ENCODE measurements around the gene EEF1E1.

DNA sequence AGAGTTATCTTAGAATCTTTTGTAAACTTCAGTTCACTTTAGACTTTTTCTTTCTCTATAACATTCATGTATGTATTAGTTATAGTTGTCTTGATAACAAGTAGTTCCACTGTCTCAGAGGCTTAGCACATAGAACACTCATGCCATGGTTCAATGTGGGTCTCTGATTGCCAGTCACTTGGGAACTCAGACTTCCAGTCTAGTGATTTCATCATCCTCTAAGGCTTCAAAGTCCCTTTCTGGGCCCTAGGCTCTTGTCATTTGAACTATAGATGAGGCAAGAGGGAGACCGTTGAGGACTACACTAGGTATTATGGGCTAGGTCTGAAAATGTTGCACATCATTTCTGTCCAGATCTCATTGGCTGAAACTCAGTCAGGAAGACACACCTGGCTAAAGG lies 8.4 kb upstream of the EEF1E1 start:
- no peak for TF ChIP-seq EZH2 (IDR thresholded peaks at IDR 0.05; ENCODE audit: borderline replicate concordance, low read depth, low read length, poor library complexity, severe bottlenecking)
- TF ChIP-seq, protein P1, sequence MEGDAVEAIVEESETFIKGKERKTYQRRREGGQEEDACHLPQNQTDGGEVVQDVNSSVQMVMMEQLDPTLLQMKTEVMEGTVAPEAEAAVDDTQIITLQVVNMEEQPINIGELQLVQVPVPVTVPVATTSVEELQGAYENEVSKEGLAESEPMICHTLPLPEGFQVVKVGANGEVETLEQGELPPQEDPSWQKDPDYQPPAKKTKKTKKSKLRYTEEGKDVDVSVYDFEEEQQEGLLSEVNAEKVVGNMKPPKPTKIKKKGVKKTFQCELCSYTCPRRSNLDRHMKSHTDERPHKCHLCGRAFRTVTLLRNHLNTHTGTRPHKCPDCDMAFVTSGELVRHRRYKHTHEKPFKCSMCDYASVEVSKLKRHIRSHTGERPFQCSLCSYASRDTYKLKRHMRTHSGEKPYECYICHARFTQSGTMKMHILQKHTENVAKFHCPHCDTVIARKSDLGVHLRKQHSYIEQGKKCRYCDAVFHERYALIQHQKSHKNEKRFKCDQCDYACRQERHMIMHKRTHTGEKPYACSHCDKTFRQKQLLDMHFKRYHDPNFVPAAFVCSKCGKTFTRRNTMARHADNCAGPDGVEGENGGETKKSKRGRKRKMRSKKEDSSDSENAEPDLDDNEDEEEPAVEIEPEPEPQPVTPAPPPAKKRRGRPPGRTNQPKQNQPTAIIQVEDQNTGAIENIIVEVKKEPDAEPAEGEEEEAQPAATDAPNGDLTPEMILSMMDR (conservative IDR thresholded peaks at IDR 0.05; ENCODE audit: low read depth, low read length) = no peak
